Hematopoietic multipotent progenitor cell treated with erythropoietin and hydrocortisone succinate and interleukin-3 and kit ligand, for 8 days (in vitro differentiated cells): ENCODE results near the gene CARD19.
"Not testable (repeated sequence)": the region's sequence is repeated elsewhere in the genome, so short reads cannot be mapped to it uniquely, and the experiment has no call there.

Experiments used
- DNase-seq: peaks from one replicate; pipeline ENCODE4 v3.0.0-alpha.2; 2015

The CARD19 gene

DNA sequence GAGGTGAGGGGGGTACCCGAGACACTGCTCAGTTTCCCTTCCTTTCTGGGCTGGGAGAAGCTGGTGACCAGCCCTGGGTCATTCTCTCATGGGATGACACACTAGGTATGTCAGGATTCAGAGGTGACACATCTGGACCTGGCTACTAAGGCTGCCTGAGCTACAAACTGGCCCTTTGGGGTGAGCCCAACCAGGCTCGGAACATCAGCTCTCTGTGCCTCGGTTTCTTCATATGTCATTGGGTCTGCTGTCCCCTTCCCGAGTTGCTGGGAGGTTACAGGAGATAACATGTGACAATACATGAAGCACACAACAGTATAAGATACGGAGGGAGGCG is 11.8 kb downstream of the CARD19 start:
- no peak for DNase-seq

DNA sequence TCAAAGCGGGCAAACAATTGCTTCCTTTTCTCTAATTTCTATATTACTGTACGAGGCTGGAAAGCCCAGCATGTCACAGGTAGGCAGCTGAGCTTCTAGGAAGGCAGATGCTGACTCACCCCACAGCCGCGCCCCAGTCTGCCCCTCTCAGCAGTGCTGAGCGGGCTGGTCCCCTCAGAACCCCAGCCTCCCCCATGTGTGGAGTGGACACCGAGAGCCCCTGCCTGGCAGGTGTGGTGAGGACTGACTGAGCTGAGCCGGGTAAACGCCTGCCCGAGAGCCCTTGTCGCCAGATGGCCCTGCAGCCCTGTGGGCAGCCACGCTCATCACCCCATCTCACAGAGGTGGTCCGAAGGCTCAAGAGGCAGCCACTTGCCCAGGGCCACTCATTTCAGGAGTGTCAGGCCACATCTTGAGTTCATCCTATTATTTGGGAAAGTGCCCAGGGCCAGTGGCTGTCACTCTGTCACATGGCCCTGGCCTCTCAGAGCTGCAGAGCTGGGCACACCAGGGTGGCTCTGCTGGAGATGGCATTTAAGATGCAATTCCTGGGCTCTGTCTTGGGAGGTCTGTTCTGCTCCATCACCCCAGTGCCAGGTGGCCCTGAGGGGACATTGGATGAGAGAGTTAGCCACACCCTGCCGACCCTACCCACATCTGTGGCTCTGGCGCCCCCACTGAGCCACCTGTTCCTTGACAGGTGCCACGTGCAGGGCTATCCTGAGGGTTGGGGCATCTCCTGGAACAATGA is 12.4 kb downstream of the CARD19 start:
- DNase-seq = no peak

DNA sequence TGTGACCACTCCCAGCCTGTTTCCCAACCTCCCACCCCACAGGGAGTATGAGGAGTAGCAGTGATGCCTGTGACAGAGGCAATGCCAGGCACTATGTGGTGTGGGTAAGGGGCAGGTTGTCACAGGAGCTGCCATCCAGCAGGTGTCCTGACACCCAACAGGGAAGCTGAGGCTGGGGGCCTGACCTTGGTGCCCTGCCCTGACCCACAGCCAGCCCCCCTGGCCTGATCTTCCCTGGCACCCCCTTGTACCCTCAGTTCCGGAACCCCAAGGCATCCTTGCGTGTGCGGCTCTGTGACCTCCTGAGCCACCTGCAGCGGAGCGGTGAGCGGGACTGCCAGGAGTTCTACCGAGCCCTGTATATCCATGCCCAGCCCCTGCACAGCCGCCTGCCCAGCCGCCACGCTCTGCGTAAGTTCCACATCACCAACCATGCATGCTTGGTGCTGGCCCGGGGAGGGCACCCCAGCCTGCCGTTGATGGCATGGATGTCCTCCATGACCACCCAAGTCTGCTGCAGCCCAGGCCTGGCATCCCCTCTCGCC is 14.4 kb downstream of the CARD19 start:
- DNase-seq = no peak

DNA sequence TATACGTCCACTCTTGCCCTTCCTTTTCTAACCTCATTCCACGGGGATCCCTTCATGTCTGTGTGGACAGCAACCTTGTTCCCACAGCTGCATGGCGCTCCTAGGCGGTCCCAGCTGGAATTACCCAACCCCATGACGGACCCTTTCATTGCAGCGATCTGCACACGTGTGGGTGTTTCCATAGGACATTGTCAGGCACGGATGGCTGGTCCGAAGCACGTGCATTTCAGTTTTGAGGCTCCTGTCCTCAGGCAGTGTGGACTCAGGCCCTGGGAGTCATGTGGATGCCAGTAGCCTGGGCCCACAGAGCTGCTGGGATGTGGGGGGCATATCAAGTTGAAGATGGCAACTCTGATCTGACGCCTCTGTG is 15.0 kb downstream of the CARD19 start:
- no peak for DNase-seq

DNA sequence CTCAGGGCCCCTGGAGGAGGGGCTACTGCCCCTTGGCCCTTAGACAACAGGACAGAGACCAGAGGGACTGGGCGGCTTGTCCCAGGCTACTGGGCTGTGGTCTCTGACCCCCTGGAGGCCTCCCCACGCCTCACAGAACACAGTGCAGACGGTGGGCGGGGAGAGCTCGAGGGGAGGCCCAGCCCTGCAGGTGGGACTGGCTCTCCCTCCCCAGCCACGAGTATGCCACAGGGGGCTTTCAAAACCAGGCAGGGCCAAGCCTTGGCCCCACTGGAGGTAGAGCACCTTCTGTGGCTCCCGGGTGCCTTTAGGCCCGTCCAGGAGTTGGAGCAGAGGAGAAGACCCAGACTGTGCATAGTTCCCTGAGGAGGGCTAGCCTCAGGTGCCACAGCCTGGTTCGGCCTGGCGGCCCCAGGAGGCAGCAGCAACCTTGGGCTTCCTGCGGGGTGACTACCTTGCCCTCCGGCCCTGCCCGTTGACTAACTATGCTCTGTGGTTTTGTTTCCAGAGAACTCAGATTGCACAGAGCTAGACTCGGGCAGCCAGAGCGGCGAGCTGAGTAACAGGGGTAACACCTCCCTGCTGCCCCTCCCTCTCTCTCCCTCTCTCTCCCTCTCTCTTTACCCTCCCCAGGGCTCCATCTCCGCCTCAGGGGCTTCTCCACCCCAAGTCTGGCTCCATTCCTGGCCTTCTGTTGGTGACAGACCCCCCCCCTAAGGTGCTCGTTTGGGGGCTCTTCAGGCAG is 15.5 kb downstream of the CARD19 start:
- DNase-seq = no peak

DNA sequence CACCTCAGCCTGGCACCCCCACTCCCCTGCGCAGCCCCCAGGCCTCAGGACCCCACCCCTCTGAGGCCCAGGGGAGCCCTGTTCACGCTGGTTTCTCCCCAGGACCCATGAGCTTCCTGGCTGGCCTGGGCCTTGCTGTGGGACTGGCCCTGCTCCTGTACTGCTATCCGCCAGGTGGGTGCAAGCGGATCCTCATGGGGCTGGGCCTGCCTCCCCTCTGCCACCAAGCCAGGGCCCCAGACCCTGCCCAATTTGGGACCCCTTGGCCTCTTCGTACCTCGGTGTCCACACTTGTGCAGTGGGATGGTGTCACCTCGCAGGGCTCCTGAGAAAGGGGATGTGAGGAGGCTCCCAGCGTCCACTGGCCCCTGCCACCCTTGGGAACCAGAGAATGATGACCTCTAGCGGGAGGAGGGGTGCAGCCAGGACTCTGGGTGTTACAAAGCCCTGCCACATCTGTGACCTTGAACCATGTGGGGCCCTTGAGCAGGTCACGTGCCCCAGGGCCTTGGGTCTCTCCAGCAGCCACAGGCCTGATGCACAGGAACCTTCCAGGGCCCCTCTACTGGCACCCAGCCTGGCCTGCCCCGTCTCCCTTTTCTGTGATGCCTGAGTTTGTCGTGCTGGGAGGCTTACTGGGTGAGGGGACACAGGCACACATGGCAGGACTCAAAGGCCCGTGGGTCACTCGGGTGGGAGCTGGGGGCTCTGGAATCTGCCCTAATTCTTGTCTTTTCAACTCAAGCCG is 16.3 kb downstream of the CARD19 start:
- DNase-seq = no peak

DNA sequence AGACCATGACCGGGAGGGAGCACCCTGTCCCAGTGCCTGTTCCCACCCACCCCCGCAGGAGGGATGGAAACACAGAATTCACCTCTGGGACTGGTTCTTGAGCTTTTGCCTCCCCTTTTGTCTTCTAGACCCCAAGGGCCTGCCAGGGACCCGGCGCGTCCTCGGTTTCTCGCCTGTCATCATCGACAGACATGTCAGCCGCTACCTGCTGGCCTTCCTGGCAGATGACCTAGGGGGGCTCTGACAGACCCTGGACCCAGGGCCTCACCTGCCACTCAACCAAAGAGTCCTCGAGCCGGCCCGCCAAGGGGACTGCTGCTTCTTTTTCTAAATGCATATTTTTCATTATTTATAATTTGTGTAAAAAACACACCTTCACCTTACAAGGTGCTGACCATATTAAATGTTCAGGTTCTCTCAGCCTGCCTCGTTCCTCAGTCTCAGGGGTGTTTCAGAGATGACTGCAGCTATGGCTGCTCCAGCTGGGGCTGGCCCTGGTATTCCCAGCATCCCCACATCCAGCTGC is 16.9 kb downstream of the CARD19 start:
- DNase-seq = no peak

DNA sequence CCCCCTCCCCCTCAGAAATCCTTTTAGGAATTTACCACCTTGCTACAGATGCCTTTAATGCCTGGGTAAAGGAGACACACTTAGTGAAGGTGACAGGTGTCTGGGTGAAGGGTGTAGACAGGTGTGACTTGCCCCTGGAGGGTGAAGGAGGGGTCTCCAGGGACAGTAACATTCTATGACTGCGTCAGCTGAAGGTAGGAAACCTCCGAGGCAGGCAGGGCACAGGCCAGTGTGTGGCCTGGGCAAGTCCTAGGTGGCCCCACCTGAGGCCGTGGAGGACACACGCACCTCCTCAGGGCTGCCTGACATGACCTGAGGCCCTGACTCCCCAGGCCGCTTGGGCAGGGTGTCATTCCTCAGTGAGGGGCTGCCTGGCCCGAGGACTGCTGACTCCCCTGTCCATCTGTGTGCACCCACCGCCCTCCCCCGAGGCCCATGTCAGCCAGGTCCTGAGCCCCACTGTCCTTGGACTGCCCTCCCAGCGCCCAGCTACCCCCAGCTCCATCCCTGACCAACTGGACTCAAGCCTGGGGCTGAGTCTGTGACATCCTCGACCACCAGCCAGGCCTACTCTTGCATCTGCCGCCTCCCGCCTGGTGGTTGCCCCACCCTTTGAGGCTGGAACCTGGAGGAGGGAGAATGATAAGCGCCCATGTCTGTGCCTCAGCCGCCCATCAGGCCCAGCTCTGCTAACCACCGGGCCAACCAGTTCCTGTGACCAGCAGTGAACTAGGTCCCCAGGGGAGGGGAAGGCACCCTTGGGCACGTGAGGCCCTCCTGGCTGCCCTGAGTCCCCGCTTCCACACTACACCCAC is 18.4 kb downstream of the CARD19 start:
- peak; percentile 77 for DNase-seq

DNA sequence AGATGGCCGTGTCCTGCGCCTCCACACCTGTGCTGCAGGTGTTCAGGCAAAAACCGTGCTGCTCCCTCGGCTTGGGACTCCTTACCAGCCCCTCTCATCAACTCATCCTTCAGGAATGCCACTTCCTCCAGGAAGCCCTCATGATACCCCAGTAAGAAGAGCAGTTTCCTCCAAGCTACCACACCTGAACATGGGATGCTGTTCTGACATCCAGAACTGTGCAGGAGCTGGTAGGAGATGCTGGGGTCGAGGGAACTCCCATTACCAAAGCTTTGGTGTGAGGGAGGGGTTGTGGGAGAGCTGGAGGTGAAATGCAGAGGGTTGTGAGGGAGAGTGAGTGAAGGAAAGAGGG is 18.9 kb downstream of the CARD19 start:
- DNase-seq = no peak

DNA sequence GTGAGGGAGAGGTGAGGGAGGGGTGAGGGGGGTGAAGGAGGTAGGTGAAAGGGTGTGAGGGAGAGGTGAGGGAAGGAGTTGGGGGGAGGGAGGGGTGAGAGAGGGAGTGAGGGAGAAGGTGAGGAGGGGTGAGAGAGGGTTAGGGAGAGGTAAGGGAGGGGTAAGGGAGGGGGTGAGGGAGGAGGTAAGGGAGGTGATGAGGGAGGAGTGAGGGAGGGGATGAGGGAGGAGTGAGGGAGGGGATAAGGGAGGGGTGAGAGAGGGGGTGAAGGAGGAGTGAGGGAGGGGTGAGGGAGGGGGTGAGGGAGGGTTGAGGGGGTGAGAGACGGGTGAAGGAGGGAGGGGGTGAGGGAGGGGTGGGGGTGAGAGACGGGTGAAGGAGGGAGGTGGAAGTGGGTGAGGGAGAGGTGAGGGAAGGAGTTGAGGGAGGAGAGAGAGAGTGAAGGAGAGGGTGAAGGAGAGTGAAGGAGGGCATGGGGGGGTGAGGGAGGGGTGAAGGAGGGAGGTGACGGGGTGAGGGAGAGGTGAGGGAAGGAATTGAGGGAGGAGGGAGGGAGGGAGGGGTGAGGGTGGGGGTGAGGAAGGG is 19.6 kb downstream of the CARD19 start:
- DNase-seq = no peak

DNA sequence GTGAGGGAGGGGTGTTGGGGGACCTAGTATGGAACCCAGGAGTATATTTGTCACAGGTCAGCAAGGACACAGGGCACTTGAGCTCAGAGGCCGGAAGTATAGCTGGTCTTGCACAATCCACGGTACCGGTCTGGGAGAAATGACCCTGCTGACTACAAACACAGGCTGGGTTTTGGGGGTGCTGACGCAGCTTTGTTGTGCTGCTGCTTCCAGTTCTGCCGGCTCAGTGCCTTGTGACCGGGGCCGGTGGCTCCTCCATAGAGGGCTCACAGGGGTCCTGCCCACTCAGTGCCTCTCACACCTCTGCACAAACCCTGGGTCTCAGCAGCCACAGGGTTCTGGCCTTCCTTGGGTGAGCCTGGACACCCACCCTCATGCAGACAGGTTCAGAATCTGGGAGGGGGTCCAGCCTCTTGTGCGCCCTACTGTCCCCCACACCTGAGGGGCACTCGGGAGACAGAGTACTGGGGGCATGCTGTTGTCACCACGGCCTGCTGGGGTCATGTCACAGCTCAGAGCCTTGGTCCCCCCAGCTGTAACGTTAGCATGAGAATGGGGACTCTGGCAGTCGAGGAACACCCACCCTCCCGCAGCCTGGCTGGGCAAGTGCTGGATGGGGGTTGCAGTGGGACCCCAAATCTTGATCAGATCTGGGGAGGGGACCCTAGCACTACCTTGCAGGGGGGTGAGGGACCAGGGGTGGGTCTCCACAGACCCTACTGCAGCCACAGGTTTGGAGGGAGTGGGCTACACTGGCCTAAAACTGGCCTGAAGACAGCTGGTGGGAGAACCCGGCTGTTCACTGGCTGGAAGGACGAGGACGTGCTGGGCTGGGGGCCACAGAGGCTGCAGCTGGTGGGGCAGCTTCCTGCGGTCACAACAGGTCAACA is 20.3 kb downstream of the CARD19 start:
- no peak for DNase-seq

DNA sequence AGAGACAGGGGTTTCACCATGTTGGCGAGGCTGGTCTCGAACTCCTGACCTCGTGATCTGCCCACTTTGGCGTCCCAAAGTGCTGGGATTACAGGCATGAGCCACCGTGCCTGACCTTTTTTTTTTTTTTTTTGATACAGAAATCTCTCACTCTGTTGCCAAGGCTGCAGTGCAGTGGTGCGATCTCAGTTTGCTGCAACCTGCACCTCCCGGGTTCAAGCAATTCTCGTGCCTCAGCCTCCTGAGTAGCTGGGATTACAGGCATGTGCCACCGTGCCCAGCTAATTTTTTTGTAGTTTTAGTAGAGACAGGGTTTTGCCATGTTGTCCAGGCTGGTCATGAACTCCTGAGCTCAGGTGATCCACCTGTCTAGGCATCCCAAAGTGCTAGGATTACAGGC is 21.5 kb downstream of the CARD19 start:
- DNase-seq = not testable (repeated sequence)

DNA sequence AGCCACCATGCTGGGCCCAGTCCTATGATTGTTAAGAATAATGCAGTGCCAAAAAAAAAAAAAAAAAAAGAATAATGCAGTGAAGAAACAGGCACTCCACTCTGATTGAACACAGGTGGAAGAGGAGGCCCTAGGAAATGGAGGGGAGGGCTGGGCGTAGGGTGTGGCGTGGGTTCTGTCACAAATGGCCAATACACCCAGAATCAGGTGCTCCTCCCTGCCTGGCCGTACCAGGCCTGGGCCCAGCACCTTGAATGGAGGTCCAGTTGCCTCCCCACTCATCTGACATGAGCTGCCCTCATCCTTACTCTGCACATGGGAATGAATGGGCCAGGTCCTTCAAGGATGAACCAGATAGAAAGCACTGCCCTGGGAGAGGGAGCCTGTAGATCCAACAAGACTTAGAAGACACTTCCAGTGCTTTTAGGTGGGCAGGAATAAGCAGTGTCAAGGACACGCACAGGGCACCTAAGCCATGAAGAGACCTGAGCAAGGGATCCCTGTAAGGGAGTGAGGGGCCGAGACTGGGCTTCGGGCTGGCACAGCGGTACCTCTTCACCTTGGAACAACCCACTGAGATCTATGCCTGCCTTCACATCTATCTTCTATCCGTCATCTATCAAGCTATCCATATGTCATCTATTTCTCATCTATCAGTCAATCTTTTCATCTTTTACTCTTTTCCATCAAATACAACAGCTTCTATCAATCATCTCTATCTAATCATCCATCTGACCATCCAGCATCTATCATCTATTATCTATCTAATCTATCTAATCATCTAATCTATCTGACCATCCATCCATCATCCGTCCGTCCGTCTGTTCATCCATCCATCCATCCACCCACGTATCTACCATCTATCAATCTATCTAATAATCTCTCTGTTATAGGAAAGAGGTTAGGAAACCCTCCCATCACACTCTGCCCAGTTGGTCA is 22.2 kb downstream of the CARD19 start:
- DNase-seq = no peak

DNA sequence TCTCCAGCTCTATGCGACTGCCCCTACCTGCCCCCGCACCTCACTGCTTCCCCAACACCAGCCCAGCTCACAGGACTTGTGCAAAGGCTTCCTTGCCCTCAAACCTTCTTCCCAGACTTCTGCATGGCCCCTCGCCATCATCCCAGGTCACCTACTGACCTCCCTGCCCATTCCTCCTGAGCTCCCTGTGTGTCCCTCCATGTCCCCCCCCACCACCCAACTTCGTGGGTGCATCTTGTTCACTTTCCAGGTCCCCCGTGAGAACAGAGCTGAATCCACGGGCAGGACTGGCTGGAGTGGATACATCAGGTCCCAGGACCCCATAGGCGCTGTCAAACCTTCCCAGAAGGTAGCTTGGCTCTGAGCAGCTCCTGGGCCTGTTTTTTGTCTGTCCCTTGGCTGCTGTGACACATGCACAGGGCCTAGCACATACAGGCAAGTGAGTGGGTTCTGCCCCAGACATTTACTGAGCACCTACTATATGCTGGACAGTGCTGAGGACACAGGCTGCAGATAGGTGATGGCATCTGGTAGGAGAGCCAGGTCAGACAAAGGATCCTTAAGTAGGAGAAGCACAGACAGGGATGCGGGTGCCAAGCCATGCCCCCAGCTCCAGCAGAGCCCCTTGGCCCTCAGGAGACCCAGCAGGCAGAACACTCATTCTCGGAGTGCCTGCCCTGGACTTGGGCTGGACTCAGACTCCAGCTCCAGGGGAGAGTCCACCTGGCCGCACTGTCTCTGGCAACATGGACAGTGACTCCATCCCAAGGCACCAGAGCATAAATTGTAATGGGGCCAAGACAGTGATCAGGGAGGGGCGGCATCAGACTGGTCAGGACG is 23.1 kb downstream of the CARD19 start:
- DNase-seq = no peak

DNA sequence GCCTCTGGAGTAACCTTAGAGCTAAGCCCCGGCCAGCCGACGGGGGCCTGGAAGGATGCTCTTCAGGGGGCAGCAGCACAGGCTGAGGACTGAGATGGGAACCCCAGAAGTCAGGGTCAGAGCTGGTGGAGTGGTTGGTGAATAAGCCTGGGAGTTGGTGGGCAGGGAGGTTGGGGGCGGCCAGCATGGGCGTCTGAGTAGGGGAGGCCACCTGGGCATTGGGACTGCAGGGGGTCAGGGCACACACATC is 23.6 kb downstream of the CARD19 start:
- DNase-seq = no peak

DNA sequence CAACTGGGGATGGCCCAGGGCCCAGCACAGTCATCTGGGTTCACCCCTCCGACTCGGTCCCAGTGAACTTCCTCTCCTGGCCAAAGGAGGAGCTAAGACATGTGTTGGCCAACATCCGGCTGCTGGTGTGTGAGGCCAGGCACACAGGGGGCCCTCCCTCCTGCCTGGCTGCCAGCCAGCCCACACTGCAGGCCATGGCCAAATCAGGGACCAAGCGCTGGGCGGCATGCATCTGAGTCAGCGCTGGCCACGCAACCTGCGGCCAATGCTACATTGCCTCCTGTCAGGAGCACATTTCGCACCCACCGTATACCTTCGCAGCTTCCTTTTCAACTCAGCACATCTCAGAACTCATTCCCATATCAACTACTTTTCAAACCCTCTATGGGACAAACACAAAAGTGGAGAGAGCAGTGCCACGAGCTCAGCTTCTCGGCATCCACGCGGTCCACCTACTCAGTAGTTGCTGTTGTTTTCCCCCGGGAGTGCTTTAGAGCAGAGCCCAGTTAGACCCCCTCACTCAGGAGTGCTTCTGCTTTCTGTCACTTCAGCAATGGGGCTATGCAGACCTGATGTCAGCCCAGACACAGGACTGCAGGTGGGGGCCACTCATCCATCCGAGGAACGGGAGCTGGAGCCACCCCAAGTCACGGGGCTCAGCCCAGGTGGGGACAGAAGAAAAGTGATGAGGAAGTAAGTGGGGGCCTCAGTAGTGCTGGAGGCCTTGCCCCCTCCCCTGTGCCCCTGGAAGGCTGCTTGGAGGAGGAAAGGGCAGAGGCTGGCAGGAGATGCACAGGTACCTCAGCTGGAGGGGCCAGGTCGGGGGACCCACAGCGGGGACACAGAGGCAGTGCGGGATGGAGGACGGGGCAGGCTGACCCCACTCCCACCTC is 24.2 kb downstream of the CARD19 start:
- DNase-seq = peak; percentile 90

DNA sequence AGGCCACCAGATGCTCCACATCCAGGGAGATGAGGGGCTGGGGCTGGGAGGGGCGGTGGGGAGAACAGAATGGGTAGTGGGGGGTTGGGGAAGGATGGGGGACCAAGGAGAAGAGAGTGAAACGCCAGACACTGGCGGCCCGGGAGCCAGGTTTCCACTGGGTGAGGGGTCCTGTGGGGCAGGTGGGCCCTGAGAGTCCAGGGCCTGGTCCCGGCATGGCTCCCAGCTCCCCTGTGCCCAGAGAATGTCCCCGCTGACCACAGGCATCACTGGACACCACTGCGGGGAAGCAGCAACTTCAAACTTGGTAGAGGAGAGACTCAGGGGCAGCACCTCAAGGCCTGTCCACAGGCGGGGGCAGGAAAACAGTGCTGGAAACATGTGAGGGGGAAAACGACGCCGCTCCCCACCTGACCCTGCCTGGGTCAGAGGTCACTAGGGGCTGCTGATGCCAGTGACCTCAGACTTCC is 24.9 kb downstream of the CARD19 start:
- no peak for DNase-seq
